NCI-H524 treated with DMSO at 0.1 percent for 48 hours (cell line): Measurements from ENCODE around the gene DESI2.

Experiments used
- DNase-seq: peaks from one replicate; lab custom pipeline; 2025; lab: John Stamatoyannopoulos, UW

The DESI2 gene

DNA sequence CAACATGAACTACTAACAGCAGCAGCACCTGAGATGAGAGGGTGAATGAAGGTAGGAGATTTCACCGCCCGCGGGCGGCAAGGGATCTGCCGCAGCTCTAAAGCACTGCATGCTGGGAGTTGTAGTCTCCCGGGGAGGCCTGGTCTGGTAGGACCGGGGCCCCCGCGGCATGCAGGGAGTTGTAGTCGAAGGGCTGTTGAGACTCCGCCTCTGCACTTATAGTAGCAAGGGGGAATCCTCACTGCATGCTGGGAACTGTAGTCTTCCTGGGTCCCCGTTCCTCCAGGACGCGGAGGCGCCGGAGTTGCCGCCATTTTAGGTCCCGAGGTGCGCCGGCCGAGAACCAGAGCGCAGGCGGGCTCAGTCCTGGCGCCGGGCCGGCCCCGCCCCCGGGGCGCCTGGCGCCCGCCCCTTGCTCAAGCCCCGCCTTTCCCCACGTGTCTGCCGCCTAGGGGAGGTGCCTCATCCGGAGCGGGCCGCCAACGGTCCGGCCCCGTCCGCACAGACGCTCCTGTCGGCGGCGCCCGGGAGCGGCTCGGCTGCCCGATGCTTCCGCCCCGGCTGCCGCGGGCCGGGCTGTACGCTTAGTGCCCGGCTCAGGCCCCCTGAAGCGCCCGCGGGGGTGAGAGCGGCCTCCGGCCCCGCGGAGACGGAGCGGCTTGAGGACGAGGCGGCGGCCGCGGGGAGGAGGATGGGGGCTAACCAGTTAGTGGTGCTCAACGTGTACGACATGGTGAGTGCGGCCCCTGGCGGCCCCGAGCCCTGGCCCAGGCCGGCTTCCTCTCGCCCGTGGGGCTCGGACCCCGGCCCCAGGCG, at the start of gene DESI2:
Gene DESI2, plus strand, starts transcription at position 504 of the 816 bp plus-strand sequence. Its CDS starts 188 bp downstream, at position 692.
- peak; percentile 93 for DNase-seq

DNA sequence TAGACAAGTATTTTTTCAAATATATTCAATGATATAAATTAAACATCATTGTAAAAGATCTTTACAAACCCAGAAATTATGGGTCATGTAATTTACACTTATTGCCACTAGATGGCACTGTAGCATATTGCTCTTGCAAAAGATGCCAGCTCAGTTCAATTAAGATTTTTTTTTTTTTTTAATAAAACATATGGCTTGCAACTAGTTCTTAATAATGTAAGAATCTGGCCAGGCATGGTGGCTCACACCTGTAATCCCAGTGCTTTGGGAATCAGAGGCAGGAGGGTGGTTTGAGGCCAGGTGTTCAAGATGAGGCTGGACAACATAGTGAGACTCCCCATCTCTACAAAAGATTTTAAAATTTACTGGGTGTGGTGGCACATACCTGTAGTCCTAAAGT, 49.4 kb upstream of the DESI2 start:
- DNase-seq, result no peak

DNA sequence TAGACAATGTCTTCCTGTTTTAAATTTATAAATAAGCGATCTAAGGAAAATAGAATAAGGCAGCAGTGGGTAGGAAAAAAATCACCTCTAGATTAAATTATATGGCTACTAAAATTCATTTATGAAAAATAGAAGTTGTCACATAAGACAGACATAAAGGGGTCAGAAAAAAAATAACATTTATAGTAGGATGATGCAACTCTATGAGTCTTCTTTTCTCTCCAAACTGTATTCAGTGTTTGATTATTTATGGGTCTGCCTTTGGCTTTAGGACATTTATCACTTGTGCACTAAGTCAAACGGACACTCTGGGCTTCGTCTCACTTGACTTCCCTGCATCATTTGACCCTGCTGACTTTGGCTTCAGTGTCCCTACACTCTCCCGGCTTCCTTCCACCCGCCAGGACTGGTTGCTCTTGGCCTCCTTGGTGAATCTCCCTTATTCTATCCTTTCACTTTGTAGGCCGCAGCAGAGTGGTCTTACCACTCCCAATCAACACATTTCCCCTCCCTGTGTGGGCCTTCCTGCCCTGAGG, 47.0 kb upstream of the DESI2 start:
- no peak for DNase-seq

DNA sequence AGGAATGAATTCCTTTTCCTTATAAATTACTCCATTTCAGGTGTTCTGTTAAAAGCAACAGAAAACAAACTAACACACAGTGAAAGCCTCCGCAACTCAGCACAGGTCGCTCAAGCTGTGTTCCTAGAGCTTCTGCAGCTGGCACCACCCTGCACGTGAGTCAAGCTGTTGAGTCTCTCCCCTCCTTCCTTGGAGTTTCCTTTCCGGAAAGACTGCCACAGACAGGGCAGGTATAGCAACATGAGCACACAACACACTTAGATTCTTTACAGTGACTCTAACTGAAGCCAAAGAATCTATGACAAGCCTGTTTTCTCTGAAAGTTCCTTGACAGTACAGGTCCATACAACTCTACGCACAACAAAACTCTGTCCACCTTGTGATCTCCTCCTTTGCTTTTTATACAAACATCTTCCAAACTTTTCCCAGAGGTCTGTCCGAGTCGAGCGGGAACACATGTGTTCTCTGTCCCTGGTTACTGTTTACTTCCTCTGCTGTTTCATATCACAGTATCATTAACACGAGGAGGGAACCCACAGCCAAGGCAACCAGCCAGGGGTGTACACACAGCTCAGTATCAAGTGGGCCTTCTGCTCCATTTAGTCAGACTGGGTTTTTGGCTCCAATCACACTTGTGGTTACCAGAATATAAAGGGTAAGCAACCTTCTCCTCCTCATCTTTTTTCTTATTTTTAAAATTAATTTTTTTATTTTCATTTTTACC, 38.7 kb upstream of the DESI2 start:
- no peak for DNase-seq

DNA sequence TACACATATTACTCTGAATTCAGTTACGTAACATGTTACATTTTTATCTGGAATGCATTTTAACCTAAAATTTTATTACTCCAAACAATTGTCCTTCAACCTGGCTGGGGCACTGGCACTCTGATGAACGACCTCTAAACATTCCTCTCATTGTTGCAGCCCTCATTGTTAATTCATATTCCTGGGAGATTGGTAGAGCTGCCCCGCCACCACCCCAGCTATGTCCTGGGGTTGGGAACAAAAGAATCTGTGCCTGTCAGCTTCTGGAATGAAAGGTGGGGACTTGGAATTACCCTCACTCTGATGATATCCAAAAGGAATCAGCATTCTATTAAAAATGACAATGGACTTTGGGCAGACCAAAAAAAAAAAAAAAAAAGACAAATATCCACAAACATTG, 38.0 kb upstream of the DESI2 start:
- DNase-seq, result no peak

DNA sequence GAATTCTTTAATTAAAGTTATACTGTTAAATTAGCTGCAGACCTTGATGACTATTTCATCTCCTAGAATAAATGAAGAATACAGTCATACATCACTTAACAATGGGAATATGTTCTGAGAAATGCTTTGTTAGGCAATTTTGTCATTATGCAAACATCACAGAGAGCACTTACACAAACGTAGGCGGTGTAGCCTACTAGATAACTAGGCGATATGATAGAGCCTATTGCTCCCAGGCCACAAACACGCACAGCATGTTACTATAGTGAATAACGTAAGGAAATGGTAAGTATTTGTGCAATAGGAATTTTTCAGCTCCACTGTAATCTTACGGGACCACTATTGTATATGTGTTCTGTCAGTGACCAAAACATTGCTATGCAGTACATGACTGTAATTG, 37.6 kb upstream of the DESI2 start:
- DNase-seq, result no peak

DNA sequence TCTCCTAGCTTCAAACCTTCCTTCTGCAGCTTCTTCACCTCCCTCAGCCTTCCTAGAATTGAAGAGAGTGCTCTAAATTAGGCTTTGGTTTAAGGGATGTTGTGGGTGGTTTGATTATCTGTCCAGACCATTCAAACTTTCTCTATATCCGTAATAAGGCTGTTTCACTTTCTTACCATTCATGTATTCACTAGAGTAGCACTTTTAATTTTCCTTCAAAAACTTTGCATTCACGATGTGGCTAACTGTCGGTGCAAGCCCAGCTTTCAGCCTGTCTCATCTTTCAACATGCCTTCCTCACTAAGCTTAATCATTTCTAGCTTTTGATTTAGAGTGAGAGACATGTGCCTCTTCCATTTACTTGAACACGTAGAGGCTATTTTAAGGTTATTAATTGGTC, 26.2 kb upstream of the DESI2 start:
- DNase-seq, result no peak

DNA sequence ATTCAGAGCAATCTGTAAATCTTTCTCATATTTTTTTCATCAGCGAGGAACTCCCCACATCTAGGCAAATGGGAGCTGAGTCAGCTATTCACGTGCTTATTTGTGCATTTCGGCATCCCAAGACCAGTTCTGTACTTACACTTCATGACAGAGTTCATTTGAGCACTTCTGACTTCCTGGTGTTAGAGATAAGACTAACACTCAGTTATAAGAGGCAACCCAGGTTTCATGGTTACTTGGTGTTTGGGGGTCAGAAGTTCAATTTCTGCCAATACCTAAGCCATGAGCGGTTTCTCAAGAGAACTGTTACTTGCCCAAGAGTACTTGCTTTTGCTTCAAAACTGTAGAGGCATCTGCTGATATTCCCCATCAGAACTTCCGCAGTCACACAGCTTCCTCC, 24.1 kb upstream of the DESI2 start:
- no peak for DNase-seq

DNA sequence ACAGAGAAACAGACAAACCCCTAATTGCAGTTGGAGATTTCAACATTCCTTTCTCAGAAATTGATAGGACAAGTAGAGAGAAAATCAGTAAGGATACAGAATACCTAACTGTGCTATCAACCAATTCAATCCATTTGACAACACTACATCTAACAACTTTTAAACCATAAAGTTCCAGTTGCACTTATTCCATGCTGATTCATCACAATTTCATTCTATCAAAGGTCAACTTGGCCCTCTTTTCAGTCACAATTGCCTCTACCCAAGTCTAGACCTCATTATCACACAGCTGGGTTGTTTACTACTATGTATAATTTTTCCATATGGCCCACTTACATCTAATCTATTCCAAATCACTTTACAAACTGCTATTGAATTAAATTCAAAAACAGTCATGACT, 19.8 kb upstream of the DESI2 start:
- DNase-seq, result no peak

DNA sequence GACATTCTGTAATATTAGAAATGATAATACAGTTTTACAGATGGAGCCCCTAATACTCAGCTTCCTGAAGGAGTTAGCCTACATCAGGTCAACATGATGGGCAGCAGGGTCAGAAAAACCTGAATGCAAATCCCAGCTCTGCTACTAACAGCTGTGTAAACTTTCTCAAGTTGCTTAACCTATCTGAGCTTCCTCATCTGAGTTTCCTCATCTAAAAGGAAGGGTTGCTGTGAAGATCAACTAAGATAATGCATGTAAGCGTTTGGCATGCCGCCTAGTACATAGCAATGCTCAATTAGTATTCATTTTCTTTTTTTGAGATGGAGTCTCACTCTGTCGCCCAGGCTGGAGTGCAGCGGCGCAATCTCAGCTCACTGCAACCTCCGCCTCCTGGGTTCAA, 18.4 kb upstream of the DESI2 start:
- DNase-seq, result no peak

DNA sequence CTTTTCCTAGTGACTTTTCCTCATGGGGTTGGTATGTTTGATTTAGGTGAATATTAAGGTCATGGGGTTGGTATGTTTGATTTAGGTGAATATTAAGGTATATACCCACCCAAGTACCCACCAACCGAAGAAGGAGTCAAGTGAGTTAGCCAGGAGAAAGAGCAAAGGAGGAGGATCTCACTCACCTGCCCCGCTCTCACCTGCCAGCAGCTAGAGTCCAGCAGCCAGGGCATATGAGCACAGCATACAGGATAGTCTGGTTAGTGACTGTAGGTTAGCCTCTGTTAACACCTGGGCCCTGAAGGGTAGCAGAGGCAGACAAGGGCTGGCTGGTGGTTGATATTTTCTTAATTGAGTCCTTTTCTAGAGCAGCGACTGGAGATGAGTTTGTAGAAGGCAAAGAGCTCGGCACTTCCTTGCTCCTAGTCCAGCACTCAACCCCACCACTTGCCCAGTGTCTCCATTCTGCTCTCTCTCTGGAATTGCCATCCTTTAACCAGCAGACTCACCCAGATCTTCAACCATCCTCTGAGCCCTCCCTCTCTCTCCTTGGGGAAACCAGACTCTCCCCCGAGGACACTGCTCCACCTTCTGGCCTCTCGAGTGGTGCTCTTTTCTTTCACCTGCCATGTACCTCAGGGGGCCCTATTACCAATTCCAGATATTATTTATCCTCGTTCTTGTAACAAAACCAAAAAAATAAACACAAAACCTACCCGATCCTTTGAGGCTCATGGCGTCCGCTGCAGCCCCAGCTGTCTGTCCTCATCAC, 16.3 kb upstream of the DESI2 start:
- DNase-seq, result no peak

DNA sequence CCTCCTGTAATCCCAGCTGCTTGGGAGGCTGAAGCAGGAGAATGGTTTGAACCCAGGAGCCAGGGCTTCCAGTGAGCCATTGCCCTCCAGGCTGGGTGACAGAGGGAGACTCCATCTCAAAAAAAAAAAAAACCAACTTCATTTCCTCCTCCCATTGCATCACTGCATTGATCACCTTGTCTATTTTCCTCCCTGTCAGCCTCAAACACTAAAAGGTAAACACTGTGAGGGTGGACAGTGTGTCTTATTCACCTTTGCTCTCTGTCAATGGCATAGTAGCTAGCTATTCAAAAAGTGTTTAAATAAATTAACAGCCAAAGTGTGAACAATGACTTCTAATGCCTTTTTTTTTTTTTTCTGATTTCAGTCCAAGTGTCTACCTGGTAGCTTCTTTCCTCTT, 13.4 kb upstream of the DESI2 start:
- DNase-seq, result no peak

DNA sequence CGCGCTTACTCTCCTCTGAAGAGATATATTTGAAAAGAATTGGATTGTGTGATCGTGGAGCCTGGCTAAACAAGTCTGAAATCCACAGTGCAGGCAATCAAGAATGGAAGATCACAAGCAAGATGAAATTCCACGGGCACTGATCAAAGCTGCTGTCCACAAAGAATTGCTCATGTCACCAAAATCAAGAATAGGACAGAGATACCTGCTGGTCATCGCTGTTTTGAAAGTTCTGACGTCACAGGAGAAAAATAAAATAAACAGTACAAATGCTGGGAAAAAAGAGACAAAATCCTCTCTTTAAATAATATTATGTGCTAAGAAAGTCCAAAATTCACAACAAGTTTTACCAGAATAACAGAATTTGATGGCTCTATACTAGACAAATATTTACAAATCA, 12.0 kb upstream of the DESI2 start:
- DNase-seq, result no peak

DNA sequence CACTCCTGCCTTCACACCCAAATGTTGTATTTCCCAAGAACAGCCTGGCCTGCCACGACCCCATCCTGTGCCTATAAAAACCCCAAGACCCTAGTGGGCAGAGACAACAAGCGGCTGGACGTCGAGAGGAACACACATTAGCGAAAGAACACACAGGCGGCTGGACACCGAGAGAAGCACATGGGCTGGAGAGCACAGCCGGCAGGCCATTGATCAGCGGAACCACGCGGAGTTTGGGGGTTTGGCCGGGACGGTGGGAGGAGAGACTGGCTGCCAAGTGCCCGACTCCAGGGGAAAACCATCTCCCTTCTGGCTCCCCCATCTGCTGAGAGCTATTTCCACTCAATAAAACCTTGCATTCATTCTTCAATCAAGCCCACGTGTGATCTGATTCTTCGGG, 10.4 kb upstream of the DESI2 start:
- DNase-seq, result no peak

DNA sequence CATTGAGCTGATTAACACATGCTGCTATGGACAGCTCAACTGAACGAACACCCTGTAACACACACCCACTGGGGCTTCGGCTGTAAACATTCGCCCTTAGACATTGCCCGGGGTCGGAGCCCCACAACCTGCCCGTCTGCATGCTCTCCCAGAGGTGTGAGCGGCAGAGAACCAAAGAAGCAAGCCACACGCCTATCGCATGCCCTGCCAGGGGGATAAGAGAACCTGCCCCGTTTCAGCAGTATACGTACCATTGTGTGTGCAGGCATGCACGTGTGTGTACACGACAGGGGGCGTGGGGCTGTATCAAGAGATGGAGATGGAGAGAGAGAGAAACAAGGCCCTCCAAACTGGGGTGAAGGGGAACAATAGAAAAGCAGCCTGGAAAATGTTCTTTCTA, 9.9 kb upstream of the DESI2 start:
- DNase-seq, result no peak

DNA sequence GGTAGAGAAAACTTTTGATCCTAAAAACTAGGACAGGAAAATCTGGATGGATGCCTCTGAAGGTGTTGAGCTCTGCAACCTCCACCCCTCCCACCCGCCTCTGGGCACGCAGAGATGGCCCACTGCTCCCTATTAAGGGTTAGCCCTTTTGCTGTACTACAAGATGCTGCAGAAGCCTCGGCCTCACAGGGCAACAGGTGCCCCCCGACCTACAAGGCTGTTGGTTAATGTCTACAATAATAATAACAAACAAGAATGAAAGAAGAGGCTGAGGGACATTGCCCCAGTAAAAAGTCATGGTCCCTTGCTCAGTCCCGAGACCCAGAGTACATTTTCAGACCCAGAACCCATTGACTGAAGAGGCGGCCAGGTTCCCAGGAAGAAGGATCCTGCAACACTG, 7.5 kb upstream of the DESI2 start:
- no peak for DNase-seq

DNA sequence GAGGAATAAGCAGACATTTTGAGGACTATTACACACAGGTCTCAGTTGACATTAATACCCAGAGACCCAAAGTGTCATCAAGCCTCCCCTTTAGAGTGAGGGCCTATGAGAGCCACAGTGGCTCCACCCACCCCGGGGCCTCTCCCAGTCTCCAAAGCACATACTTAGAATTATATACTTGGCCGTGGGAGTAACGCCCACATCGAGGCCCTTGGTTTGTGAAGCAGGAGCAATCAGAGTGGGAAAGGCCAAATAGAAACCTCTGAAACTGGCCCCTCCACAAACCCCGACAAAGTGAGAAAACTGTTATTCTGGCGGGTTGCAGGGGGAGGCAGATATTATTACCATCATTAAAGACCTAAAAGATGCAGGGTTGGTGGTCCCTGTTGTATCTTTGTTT, 7.0 kb upstream of the DESI2 start:
- DNase-seq, result no peak

DNA sequence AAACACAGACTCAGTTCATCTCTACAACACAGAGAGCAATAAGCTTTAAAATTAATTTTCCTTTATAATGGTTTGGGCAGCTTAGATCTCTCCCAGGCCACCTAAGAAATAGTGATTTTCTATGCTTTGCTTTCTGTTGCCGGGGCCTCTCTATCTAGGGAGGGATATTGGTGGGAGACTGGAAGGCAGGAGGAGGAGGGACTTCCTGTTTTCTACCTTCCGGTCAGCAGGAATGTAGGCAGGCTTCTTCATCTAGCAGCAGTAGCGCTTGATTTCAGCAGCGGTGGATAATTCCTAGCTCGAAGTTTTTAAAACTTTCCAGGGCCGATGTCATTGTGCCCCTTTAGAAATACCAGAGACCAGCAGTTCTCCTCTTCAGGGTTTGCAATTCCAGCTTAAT, 5.1 kb upstream of the DESI2 start:
- DNase-seq, result no peak

DNA sequence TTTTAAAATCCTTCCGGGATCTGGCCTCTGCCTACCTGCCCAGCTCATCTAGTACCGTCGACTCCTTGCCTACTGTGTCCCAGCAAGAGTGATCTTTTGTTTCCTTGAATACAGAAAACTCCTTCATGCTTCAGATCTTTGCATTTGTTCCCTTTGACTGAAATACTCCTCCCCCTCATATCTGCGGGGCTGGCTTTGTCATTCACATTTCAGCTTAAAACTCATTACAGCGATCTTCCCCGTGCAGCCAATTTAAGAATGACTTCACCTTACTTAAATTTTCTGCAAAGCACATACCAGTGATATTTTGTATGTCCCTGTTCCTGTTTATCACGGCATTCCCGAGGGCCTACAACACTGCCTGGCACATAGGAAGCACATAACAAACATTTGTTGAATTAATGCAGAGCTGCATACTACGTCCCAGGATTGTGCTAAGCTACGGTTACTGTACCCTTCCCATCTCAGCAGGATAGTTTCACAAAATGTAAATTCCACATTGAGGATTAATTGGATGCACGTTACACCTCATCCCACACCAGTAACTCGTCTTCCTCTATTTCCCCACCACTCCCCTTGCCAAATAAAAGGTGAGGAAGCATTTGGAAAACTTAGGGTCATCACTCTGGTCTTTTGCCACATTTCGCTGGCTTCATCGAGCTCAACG, 837 bp upstream of the DESI2 start:
- DNase-seq, result no peak

DNA sequence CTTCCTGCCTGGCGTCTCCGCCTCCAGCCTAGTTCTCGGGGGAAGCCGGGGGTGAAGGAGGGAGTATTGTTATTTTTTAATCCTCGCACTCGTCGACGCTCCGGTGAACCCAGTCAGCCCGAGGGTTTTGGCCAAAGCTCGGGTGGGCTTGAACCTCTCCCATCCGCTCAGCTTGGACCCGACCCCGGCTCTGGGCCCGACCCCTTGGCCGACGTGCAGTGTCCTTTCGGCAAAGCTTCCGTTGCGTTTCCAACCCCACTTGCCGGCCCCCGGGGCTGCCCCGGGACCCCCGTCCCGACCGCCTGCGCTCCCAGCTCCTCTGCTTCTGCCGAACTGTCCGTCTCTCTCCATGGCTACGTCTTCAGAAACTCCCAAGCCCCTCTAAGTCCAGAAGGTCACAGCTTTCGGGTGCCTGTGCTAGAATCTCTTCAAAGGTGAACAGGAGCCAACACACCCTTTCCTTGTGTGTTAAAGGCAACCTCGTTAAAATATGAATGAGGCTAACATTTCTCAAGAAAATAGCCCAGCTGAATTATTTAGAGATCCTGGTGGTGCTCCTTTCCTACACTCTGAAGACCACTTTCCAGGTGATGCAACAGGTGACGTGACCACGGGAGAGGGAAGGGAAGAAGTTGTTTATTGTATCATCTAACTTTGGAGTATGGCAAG, 647 bp downstream of the DESI2 start:
- DNase-seq, result no peak
